Measurements from ENCODE around the gene OCSTAMP.

The OCSTAMP gene

GRCh38 chr20:46550461-46550860 is at the start of gene OCSTAMP:
TSS of gene OCSTAMP (minus strand) at chr20:46550654. CDS start at chr20:46550560, 94 bp downstream.
- no peak for ATAC-seq
- Mint-ChIP-seq H3K27me3 (no peaks in the 10 kb centered on the region), H3K36me3 (no peaks in the 10 kb centered on the region), H3K4me1 (peaks cover 42% of the 10 kb centered on the region), H3K4me3 (no peak within 1 kb of the TSS), H3K9me3 (no peaks in the 10 kb centered on the region), H3K27ac (no peak within 1 kb of the TSS)

GRCh38 chr20:46599227-46599987 is 49.0 kb upstream of the OCSTAMP start:
- peaks cover 53% of the 10 kb centered on the region for H3K27me3 Mint-ChIP-seq
- no peak overlapping the region for H3K27ac Mint-ChIP-seq
- no peak for ATAC-seq
- H3K4me1 Mint-ChIP-seq, result peaks cover 6% of the 10 kb centered on the region
- H3K36me3 Mint-ChIP-seq, result no peaks in the 10 kb centered on the region
- H3K4me3 Mint-ChIP-seq, result no peak overlapping the region
- H3K9me3 Mint-ChIP-seq, result peaks cover 8% of the 10 kb centered on the region

- no peak for ATAC-seq
- no peak overlapping the region for H3K27ac Mint-ChIP-seq
- H3K4me3 Mint-ChIP-seq, result no peak overlapping the region
These were observed 45.5 kb upstream of the OCSTAMP start for GRCh38 chr20:46595933-46596332.

GRCh38 chr20:46594725-46595124 is 44.3 kb upstream of the OCSTAMP start:
- ATAC-seq, result no peak
- Mint-ChIP-seq H3K4me1 (no peaks in the 10 kb centered on the region), H3K27me3 (peaks cover 35% of the 10 kb centered on the region), H3K36me3 (no peaks in the 10 kb centered on the region), H3K27ac (no peak overlapping the region), H3K9me3 (no peaks in the 10 kb centered on the region), H3K4me3 (no peak overlapping the region)

More at GRCh38 chr20:46595933-46596332, 45.5 kb upstream of the OCSTAMP start:
- H3K4me1 Mint-ChIP-seq, result no peaks in the 10 kb centered on the region
- peaks cover 47% of the 10 kb centered on the region for H3K27me3 Mint-ChIP-seq
- peaks cover 5% of the 10 kb centered on the region for H3K9me3 Mint-ChIP-seq
- H3K36me3 Mint-ChIP-seq, result no peaks in the 10 kb centered on the region

- Mint-ChIP-seq H3K4me3 (no peak overlapping the region), H3K9me3 (no peaks in the 10 kb centered on the region), H3K36me3 (no peaks in the 10 kb centered on the region), H3K27ac (no peak overlapping the region), H3K27me3 (peaks cover 21% of the 10 kb centered on the region), H3K4me1 (no peaks in the 10 kb centered on the region)
- ATAC-seq, result no peak
These were observed 42.3 kb upstream of the OCSTAMP start for GRCh38 chr20:46592580-46593362.

- Mint-ChIP-seq H3K27ac (no peak overlapping the region), H3K36me3 (no peaks in the 10 kb centered on the region), H3K4me1 (no peaks in the 10 kb centered on the region), H3K9me3 (no peaks in the 10 kb centered on the region), H3K4me3 (no peak overlapping the region), H3K27me3 (peaks cover 13% of the 10 kb centered on the region)
- no peak for ATAC-seq
These were observed 40.0 kb upstream of the OCSTAMP start for GRCh38 chr20:46590443-46590842.

- Mint-ChIP-seq H3K9me3 (no peaks in the 10 kb centered on the region), H3K4me1 (no peaks in the 10 kb centered on the region), H3K4me3 (no peak overlapping the region), H3K27ac (no peak overlapping the region), H3K27me3 (no peaks in the 10 kb centered on the region), H3K36me3 (no peaks in the 10 kb centered on the region)
- peak; percentile 16 for ATAC-seq
These were observed 38.4 kb upstream of the OCSTAMP start for GRCh38 chr20:46588532-46589511.

- Mint-ChIP-seq H3K9me3 (no peaks in the 10 kb centered on the region), H3K27me3 (no peaks in the 10 kb centered on the region)
These were observed 37.5 kb upstream of the OCSTAMP start for GRCh38 chr20:46587986-46588385.

GRCh38 chr20:46586724-46587123 is 36.3 kb upstream of the OCSTAMP start:
- no peaks in the 10 kb centered on the region for H3K9me3 Mint-ChIP-seq
- no peak overlapping the region for H3K27ac Mint-ChIP-seq
- no peaks in the 10 kb centered on the region for H3K4me1 Mint-ChIP-seq

More at GRCh38 chr20:46587986-46588385, 37.5 kb upstream of the OCSTAMP start:
- no peak for ATAC-seq
- Mint-ChIP-seq H3K27ac (no peak overlapping the region), H3K4me3 (no peak overlapping the region), H3K4me1 (no peaks in the 10 kb centered on the region), H3K36me3 (no peaks in the 10 kb centered on the region)

GRCh38 chr20:46584508-46584907 is 34.1 kb upstream of the OCSTAMP start:
- no peak for ATAC-seq
- no peaks in the 10 kb centered on the region for H3K36me3 Mint-ChIP-seq
- no peak overlapping the region for H3K4me3 Mint-ChIP-seq
- H3K27me3 Mint-ChIP-seq, result peaks cover 17% of the 10 kb centered on the region
- no peaks in the 10 kb centered on the region for H3K9me3 Mint-ChIP-seq
- no peaks in the 10 kb centered on the region for H3K4me1 Mint-ChIP-seq
- no peak overlapping the region for H3K27ac Mint-ChIP-seq

More at GRCh38 chr20:46586724-46587123, 36.3 kb upstream of the OCSTAMP start:
- Mint-ChIP-seq H3K27me3 (peaks cover 3% of the 10 kb centered on the region), H3K36me3 (no peaks in the 10 kb centered on the region), H3K4me3 (no peak overlapping the region)
- ATAC-seq, result no peak

GRCh38 chr20:46583411-46584214 is 33.2 kb upstream of the OCSTAMP start:
- Mint-ChIP-seq H3K27ac (no peak overlapping the region), H3K4me3 (no peak overlapping the region), H3K27me3 (peaks cover 26% of the 10 kb centered on the region), H3K36me3 (no peaks in the 10 kb centered on the region), H3K9me3 (no peaks in the 10 kb centered on the region), H3K4me1 (no peaks in the 10 kb centered on the region)
- ATAC-seq, result no peak

GRCh38 chr20:46582648-46583047 is 32.2 kb upstream of the OCSTAMP start:
- Mint-ChIP-seq H3K27me3 (peaks cover 31% of the 10 kb centered on the region), H3K4me1 (no peaks in the 10 kb centered on the region), H3K27ac (no peak overlapping the region), H3K9me3 (no peaks in the 10 kb centered on the region), H3K4me3 (no peak overlapping the region), H3K36me3 (no peaks in the 10 kb centered on the region)
- no peak for ATAC-seq

- H3K27me3 Mint-ChIP-seq, result peaks cover 31% of the 10 kb centered on the region
- no peaks in the 10 kb centered on the region for H3K4me1 Mint-ChIP-seq
- no peak for ATAC-seq
- H3K27ac Mint-ChIP-seq, result no peak overlapping the region
- H3K36me3 Mint-ChIP-seq, result no peaks in the 10 kb centered on the region
- no peak overlapping the region for H3K4me3 Mint-ChIP-seq
- H3K9me3 Mint-ChIP-seq, result no peaks in the 10 kb centered on the region
These were observed 30.9 kb upstream of the OCSTAMP start for GRCh38 chr20:46581391-46581790.

GRCh38 chr20:46580613-46581205 is 30.3 kb upstream of the OCSTAMP start:
- Mint-ChIP-seq H3K4me1 (peaks cover 6% of the 10 kb centered on the region), H3K9me3 (no peaks in the 10 kb centered on the region), H3K27me3 (peaks cover 35% of the 10 kb centered on the region), H3K36me3 (no peaks in the 10 kb centered on the region), H3K4me3 (no peak overlapping the region), H3K27ac (no peak overlapping the region)
- no peak for ATAC-seq

Data from stimulated activated memory B cell treated with anti-CD40 and anti-IgM and Interleukin-4, amounts not matched to agents 10 μg/mL and 1 μg/mL and 100 μg/mL, for 72 hours (primary cell).